Stomach (tissue), 9 donors: ENCODE measurements around the gene HOXD8. TPM values are rescaled to one million over a fixed set of nuclear protein-coding genes. Genes with fewer than 3 reads are reported as not detected.

Experiments
- DNase-seq, 2 donors: peaks; one replicate each; pipeline versions ENCODE4 v3.0.0 to v3.0.0-alpha.2; 2013 to 2019
- H3K27ac ChIP-seq, 5 donors: fragments of 200-600 bp in 4 of 5; sonication (generic) in 4 of 5; one replicate each; pipeline ENCODE4 v1.5.1; 2013 to 2019; ENCODE audit warnings: mild to moderate bottlenecking in 1 of 5, moderate library complexity in 1 of 5
- H3K27me3 ChIP-seq, 3 donors: fragments of 200-600 bp; sonication (generic); one replicate each; pipeline ENCODE4 v1.5.1; 2017 to 2019; ENCODE audit warnings: mixed run types in 1 of 3
- H3K36me3 ChIP-seq, 4 donors: fragments of 200-600 bp; sonication (generic); 1 replicate in 3 of 4; 2 replicates in 1 of 4; pipeline ENCODE4 v1.5.1; 2016 to 2019
- H3K4me1 ChIP-seq, 4 donors: fragments of 200-600 bp; sonication (generic); one replicate each; pipeline ENCODE4 v1.5.1; 2016 to 2019
- H3K4me3 ChIP-seq, 4 donors: fragments of 200-600 bp; sonication (generic) in 3 of 4; one replicate each; pipeline ENCODE4 v1.5.1; 2016 to 2019; ENCODE audit warnings: mild to moderate bottlenecking in 1 of 4
- H3K9me3 ChIP-seq, 4 donors: fragments of 200-600 bp; sonication (generic); one replicate each; pipeline ENCODE4 v1.5.1; 2016 to 2019
- EP300 ChIP-seq: sonication (generic); formaldehyde crosslinking; IDR thresholded peaks from one replicate; pipeline ENCODE4 v1.6.1; 2017; ENCODE audit warnings: antibody characterized with exemption
- POLR2A ChIP-seq, 4 donors: fragments of 450-650 bp; IDR thresholded peaks; one replicate each; pipeline ENCODE4 v1.6.1; 2016; ENCODE audit warnings: antibody characterized with exemption in 4 of 4, control low read depth in 2 of 4, mild to moderate bottlenecking in 1 of 4, moderate library complexity in 1 of 4
- POLR2AphosphoS5 ChIP-seq, 3 donors: sonication (generic); formaldehyde crosslinking; IDR thresholded peaks; one replicate each; pipeline ENCODE4 v1.6.1; 2016; ENCODE audit warnings: antibody characterized with exemption in 3 of 3
- WGBS, 5 donors: extraction: QIAGEN DNeasy Blood & Tissue Kit in 3 of 5; methylation state at CpG; one replicate each; pipeline versions ENCODE4 v1.1.5 to v1.1.7; 2013 to 2018; 5-methylcytosine and 5-hydroxymethylcytosine counted together
- intact Hi-C: fragments of 100-400 bp; cut with DNase I; formaldehyde crosslinking; loops from one replicate; pipeline ENCODE4 v1.15.1; 2023; ENCODE audit warnings: low total_unique reads
- polyA plus RNA-seq, 3 donors: library from polyadenylated mRNA; stranded (reverse); fragments of 200-250 nt; gene quantifications; one replicate each; pipeline ENCODE4 v1.2.3, GENCODE V29; 2013
- total RNA-seq, 5 donors: library from RNA; depleted of rRNA; stranded (reverse); fragments of >200 nt; gene quantifications; one replicate each; pipeline versions ENCODE4 v1.1.0 to v1.2.3, GENCODE V29; 2014 to 2016
- TF ChIP-seq, protein P1 (sequence below), 7 experiments: fragments of 450-650 bp in 4 of 7; fragments of 200-600 bp in 3 of 7; sonication (generic) in 3 of 7; IDR thresholded peaks; one replicate each; pipeline ENCODE4 v1.5.1; 2016 to 2019; ENCODE audit warnings: antibody characterized with exemption in 7 of 7, control low read depth in 2 of 7, mild to moderate bottlenecking in 1 of 7
- donor health status: healthy with polysubstance abuse.
- donor health status: Bipolar disorder and iron deficiency.
- donor health status: healthy.

HOXD8 gene
- total and polyA plus RNA-seq, 8 donors: 0.58 to 15.9 (median 1.8) TPM; not detected in 2

DNA sequence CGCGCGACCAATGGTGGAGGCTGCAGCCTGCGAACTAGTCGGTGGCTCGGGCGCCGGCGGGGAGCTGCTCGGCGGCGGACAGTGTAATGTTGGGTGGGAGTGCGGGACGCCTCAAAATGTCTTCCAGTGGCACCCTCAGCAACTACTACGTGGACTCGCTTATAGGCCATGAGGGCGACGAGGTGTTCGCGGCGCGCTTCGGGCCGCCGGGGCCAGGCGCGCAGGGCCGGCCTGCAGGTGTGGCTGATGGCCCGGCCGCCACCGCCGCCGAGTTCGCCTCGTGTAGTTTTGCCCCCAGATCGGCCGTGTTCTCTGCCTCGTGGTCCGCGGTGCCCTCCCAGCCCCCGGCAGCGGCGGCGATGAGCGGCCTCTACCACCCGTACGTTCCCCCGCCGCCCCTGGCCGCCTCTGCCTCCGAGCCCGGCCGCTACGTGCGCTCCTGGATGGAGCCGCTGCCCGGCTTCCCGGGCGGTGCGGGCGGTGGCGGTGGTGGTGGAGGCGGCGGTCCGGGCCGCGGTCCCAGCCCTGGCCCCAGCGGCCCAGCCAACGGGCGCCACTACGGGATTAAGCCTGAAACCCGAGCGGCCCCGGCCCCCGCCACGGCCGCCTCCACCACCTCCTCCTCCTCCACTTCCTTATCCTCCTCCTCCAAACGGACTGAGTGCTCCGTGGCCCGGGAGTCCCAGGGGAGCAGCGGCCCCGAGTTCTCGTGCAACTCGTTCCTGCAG is 6.7 kb upstream of the HOXD8 start, which contains the start of gene HOXD9:
Gene HOXD9, plus strand, starts transcription at position 37 of the 728 bp plus-strand sequence. Its CDS starts 50 bp downstream, at position 87.
- intact Hi-C loops: loop anchor here (10.0 kb wide), 1 partner anchor 532 kb away; no protein-coding TSS in a partner anchor
- peaks cover 0 to 23% (median 0%) of the 10 kb centered on the region in 4 donors for H3K9me3 ChIP-seq
- peaks cover 11 to 32% (median 21%) of the 10 kb centered on the region in 4 donors for H3K4me1 ChIP-seq
- DNase-seq: peak in 1 of 2 donors; percentile 72
- H3K4me3 ChIP-seq: peak within 1 kb of the TSS; percentile 38 to 47 (median 40)
- 1 to 11% (median 4%) methylated on average over 42 to 84 of the region's 84 CpGs for WGBS, 5 donors
- H3K27ac ChIP-seq: peak within 1 kb of the TSS in 2 of 5 donors; percentile 57 to 66
- no peak for TF ChIP-seq EP300
- TF ChIP-seq, protein P1, sequence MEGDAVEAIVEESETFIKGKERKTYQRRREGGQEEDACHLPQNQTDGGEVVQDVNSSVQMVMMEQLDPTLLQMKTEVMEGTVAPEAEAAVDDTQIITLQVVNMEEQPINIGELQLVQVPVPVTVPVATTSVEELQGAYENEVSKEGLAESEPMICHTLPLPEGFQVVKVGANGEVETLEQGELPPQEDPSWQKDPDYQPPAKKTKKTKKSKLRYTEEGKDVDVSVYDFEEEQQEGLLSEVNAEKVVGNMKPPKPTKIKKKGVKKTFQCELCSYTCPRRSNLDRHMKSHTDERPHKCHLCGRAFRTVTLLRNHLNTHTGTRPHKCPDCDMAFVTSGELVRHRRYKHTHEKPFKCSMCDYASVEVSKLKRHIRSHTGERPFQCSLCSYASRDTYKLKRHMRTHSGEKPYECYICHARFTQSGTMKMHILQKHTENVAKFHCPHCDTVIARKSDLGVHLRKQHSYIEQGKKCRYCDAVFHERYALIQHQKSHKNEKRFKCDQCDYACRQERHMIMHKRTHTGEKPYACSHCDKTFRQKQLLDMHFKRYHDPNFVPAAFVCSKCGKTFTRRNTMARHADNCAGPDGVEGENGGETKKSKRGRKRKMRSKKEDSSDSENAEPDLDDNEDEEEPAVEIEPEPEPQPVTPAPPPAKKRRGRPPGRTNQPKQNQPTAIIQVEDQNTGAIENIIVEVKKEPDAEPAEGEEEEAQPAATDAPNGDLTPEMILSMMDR (IDR thresholded peaks at IDR 0.05): no peak
- TF ChIP-seq POLR2AphosphoS5 (IDR thresholded peaks at IDR 0.05): no peak
- TF ChIP-seq POLR2A (IDR thresholded peaks at IDR 0.05): no peak
- H3K27me3 ChIP-seq: peaks cover 50 to 100% (median 90%) of the 10 kb centered on the region in 3 donors
- no peaks in the 10 kb centered on the region for H3K36me3 ChIP-seq

DNA sequence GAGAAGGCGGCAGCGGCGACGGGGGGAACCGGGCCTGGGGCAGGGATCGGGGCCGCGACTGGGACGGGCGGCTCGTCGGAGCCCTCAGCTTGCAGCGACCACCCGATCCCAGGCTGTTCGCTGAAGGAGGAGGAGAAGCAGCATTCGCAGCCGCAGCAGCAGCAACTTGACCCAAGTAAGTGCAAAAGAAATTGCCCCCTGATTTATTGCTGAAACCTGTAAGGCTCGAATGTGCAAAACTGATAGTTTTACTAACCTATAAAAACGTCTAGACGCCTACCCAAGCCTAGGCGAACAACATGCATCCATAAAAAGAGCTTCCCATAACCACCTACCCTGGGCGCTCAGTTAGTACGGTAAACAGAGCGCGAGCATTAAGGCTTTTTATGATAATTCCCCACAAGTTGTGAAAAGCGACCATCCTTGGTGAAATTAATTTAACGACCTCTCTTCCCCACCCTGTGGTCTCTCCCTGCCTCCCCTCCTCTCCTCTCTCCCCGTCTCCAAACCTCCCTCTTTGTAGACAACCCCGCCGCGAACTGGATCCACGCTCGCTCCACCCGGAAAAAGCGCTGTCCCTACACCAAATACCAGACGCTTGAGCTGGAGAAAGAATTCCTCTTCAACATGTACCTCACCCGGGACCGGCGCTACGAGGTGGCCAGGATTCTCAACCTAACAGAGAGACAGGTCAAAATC is 5.9 kb upstream of the HOXD8 start:
- intact Hi-C loops: loop anchor here (10.0 kb wide), 1 partner anchor 531 kb away; no protein-coding TSS in a partner anchor
- WGBS, 5 donors: 5 to 8% (median 7%) methylated on average over 39 to 40 of the region's 40 CpGs
- peak overlapping the region in 1 of 5 donors; percentile 57 for H3K27ac ChIP-seq
- H3K9me3 ChIP-seq: peaks cover 0 to 23% (median 0%) of the 10 kb centered on the region in 4 donors
- no peak for DNase-seq
- peaks cover 11 to 38% (median 26%) of the 10 kb centered on the region in 4 donors for H3K4me1 ChIP-seq
- H3K4me3 ChIP-seq: peak overlapping the region; percentile 38 to 47 (median 40)
- TF ChIP-seq POLR2A (IDR thresholded peaks at IDR 0.05): no peak
- no peak for TF ChIP-seq EP300
- TF ChIP-seq, protein P1 (IDR thresholded peaks at IDR 0.05): no peak
- TF ChIP-seq POLR2AphosphoS5 (IDR thresholded peaks at IDR 0.05): no peak
- no peaks in the 10 kb centered on the region for H3K36me3 ChIP-seq
- H3K27me3 ChIP-seq: peaks cover 45 to 100% (median 90%) of the 10 kb centered on the region in 3 donors

DNA sequence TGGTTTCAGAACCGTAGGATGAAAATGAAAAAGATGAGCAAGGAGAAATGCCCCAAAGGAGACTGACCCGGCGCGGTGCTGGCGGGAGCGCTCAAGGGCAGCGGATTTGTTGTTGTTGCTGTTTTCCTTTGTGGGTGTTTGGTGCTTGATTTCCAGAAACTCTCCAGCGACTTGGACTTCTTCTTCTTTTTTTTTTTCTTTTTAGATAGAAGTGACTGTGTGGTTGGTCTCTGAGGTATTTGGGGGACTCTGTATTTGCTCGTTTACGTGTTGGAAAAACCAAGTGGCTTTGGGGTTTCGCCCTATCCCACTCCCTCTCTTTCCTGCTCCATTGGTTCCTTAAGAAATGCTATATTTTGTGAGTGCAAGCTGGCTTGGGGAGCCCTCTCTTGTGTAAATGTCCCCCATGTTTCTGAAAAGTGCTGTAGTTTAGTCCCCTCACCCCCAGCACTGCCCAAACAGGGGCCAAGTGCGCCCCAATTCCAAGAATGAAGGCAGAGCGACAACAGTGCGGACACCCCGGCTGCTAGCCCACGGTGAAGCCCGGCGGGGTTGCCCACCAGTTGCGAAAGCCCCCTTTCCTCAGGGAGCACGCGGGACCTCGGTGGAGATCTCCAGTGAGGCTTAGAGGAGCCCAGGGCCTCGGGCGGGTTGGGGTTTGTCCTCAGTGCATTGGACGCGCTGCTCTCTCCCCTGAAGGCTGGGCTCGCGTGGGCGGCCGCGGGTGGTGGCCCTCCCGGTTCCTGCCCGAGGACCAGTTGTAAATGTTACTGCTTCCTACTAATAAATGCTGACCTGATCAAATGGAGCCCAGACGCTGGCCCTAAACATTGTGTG is 5.2 kb upstream of the HOXD8 start:
- Histone ChIP-seq H3K27ac (no peak overlapping the region), H3K4me1 (peaks cover 15 to 45% (median 32%) of the 10 kb centered on the region in 4 donors), H3K4me3 (no peak overlapping the region), H3K36me3 (no peaks in the 10 kb centered on the region), H3K27me3 (peaks cover 51 to 100% (median 92%) of the 10 kb centered on the region in 3 donors), H3K9me3 (peaks cover 0 to 31% (median 0%) of the 10 kb centered on the region in 4 donors)
- TF ChIP-seq, protein P1 (IDR thresholded peaks at IDR 0.05): no peak
- TF ChIP-seq EP300 (no peak), POLR2AphosphoS5 (IDR thresholded peaks at IDR 0.05) (no peak)
- intact Hi-C loops: loop anchor here (10.0 kb wide), 1 partner anchor 530 kb away; no protein-coding TSS in a partner anchor
- no peak for DNase-seq
- WGBS, 5 donors: 11 to 27% (median 14%) methylated on average over 22 to 34 of the region's 34 CpGs
